Measurements from ENCODE around the gene TBX21.

DNA sequence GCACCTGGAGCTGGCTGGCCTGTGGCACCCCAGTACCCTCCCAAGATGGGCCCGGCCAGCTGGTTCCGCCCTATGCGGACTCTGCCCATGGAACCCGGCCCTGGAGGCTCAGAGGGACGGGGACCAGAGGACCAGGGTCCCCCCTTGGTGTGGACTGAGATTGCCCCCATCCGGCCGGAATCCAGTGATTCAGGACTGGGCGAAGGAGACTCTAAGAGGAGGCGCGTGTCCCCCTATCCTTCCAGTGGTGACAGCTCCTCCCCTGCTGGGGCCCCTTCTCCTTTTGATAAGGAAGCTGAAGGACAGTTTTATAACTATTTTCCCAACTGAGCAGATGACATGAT, 12.0 kb downstream of the TBX21 start:
- TF ChIP-seq ZNF274 (IDR thresholded peaks at IDR 0.05; ENCODE audit: low read depth, low read length) (no peak), SUZ12 (IDR thresholded peaks at IDR 0.05; ENCODE audit: extremely low read depth, insufficient read depth, insufficient read length) (no peak), YY1 (IDR thresholded peaks at IDR 0.05; ENCODE audit: insufficient read depth, insufficient read length) (no peak)

Data from NT2/D1 (cell line).